Medulla oblongata (tissue), 1 donor: ENCODE data around the gene AOX1.
"Not testable (repeated sequence)": the region's sequence is repeated elsewhere in the genome, so short reads cannot be mapped to it uniquely, and the experiment has no call there.

Experiments
- DNase-seq: peaks from one replicate; pipeline ENCODE4 v3.0.0-alpha.2; 2015; ENCODE audit errors: extremely low spot score

The AOX1 gene

GRCh38 chr2:200602584-200602983, 16.8 kb downstream of the AOX1 start:
- DNase-seq, result no peak

- DNase-seq, result no peak
These were observed 18.2 kb downstream of the AOX1 start for GRCh38 chr2:200603972-200604371.

GRCh38 chr2:200604571-200605255, 18.9 kb downstream of the AOX1 start:
- DNase-seq, result no peak

- no peak for DNase-seq
These were observed 22.7 kb downstream of the AOX1 start for GRCh38 chr2:200608341-200609027.

- DNase-seq, result no peak
These were observed 23.3 kb downstream of the AOX1 start for GRCh38 chr2:200609028-200609614.

GRCh38 chr2:200610217-200610616, 24.4 kb downstream of the AOX1 start:
- not testable (repeated sequence) for DNase-seq

- no peak for DNase-seq
These were observed 27.9 kb downstream of the AOX1 start for GRCh38 chr2:200613692-200614091.

- no peak for DNase-seq
These were observed 28.4 kb downstream of the AOX1 start for GRCh38 chr2:200614249-200614648.

GRCh38 chr2:200615247-200615646, 29.4 kb downstream of the AOX1 start:
- no peak for DNase-seq

GRCh38 chr2:200616193-200616592, 30.4 kb downstream of the AOX1 start:
- peak; percentile 7 for DNase-seq

- DNase-seq, result no peak
These were observed 30.8 kb downstream of the AOX1 start for GRCh38 chr2:200616656-200617055.

GRCh38 chr2:200617156-200618053, 31.6 kb downstream of the AOX1 start:
- no peak for DNase-seq

GRCh38 chr2:200618054-200618419, 32.2 kb downstream of the AOX1 start:
- DNase-seq, result no peak

- DNase-seq, result peak; percentile 55
These were observed 32.8 kb downstream of the AOX1 start for GRCh38 chr2:200618590-200619021.

GRCh38 chr2:200619279-200619678, 33.5 kb downstream of the AOX1 start:
- no peak for DNase-seq

- no peak for DNase-seq
These were observed 35.0 kb downstream of the AOX1 start for GRCh38 chr2:200620606-200621390.

- DNase-seq, result no peak
These were observed 36.3 kb downstream of the AOX1 start for GRCh38 chr2:200622106-200622505.

GRCh38 chr2:200624026-200624425, 38.2 kb downstream of the AOX1 start:
- no peak for DNase-seq

GRCh38 chr2:200624658-200625057, 38.8 kb downstream of the AOX1 start:
- no peak for DNase-seq

GRCh38 chr2:200625282-200625681, 39.5 kb downstream of the AOX1 start:
- no peak for DNase-seq

GRCh38 chr2:200625958-200626363, 40.1 kb downstream of the AOX1 start:
- no peak for DNase-seq
